Measurements from ENCODE around the gene S100PBP. TPM values are rescaled to one million over a fixed set of nuclear protein-coding genes. Genes with fewer than 3 reads are reported as not detected.

The S100PBP gene
- total RNA-seq, 4 donors from 2014 or later, result 27.3 to 41.9 (median 34.7) TPM

GRCh38 chr1:32869923-32870614, 52.6 kb downstream of the S100PBP start:
- no peaks in the 10 kb centered on the region for H3K27me3 ChIP-seq
- intact Hi-C loops (cut with DNase I), result loop anchor here (5.0 to 10.0 kb wide), 3 partner anchors 158 to 465 kb away; no protein-coding TSS in a partner anchor
- 58 to 70% methylated on average over 10 to 15 of the region's 16 CpGs for WGBS, 2 donors
- H3K9me3 ChIP-seq, result no peaks in the 10 kb centered on the region
- no peak overlapping the region for H3K4me3 ChIP-seq (replicated peaks in 1 of 3)
- H3K36me3 ChIP-seq, result no peaks in the 10 kb centered on the region
- no peak overlapping the region for H3K27ac ChIP-seq
- DNase-seq, result no peak
- H3K4me1 ChIP-seq, result peaks cover 0 to 24% of the 10 kb centered on the region in 2 donors
- TF ChIP-seq POLR2A (IDR thresholded peaks at IDR 0.05), result no peak
- no peak for TF ChIP-seq CTCF (IDR thresholded peaks at IDR 0.05)

- Histone ChIP-seq H3K4me3 (replicated peaks in 1 of 3) (peak within 1 kb of the TSS in 1 of 3 donors; percentile 31), H3K27me3 (no peaks in the 10 kb centered on the region), H3K36me3 (no peaks in the 10 kb centered on the region), H3K27ac (no peak within 1 kb of the TSS), H3K9me3 (no peaks in the 10 kb centered on the region), H3K4me1 (peaks cover 0 to 26% of the 10 kb centered on the region in 2 donors)
- TF ChIP-seq POLR2A (IDR thresholded peaks at IDR 0.05) (no peak), CTCF (IDR thresholded peaks at IDR 0.05) (peak in 1 of 6 experiments; percentile 10)
- intact Hi-C loops (cut with DNase I), result loop anchor here (5.0 to 10.0 kb wide), 3 partner anchors 158 to 466 kb away; no protein-coding TSS in a partner anchor
- WGBS, 2 donors, result 0 to 8% methylated on average over 6 to 10 of the region's 99 CpGs
- DNase-seq, result peak; percentile 41 to 59
Measured at GRCh38 chr1:32870615-32871363, 53.3 kb downstream of the S100PBP start, which contains the start of gene FNDC5. TSS of gene FNDC5 (minus strand) at chr1:32870912.

GRCh38 chr1:32871364-32872191, 54.1 kb downstream of the S100PBP start:
- TF ChIP-seq CTCF (IDR thresholded peaks at IDR 0.05), result no peak
- no peak for TF ChIP-seq POLR2A (IDR thresholded peaks at IDR 0.05)
- peaks cover 0 to 26% of the 10 kb centered on the region in 2 donors for H3K4me1 ChIP-seq
- intact Hi-C loops (cut with DNase I), result loop anchor here (5.0 to 10.0 kb wide), 3 partner anchors 159 to 467 kb away; no protein-coding TSS in a partner anchor
- no peak for DNase-seq
- 50 to 57% methylated on average over 9 to 13 of the region's 13 CpGs for WGBS, 2 donors
- H3K9me3 ChIP-seq, result no peaks in the 10 kb centered on the region
- H3K4me3 ChIP-seq (replicated peaks in 1 of 3), result peak overlapping the region in 1 of 3 donors; percentile 31
- H3K36me3 ChIP-seq, result no peaks in the 10 kb centered on the region
- no peak overlapping the region for H3K27ac ChIP-seq
- no peaks in the 10 kb centered on the region for H3K27me3 ChIP-seq

GRCh38 chr1:32872192-32872460, 54.7 kb downstream of the S100PBP start:
- H3K9me3 ChIP-seq, result no peaks in the 10 kb centered on the region
- DNase-seq, result no peak
- H3K4me3 ChIP-seq (replicated peaks in 1 of 3), result no peak overlapping the region
- TF ChIP-seq POLR2A (IDR thresholded peaks at IDR 0.05), result no peak
- no peak for TF ChIP-seq CTCF (IDR thresholded peaks at IDR 0.05)
- H3K4me1 ChIP-seq, result peaks cover 0 to 26% of the 10 kb centered on the region in 2 donors
- no peaks in the 10 kb centered on the region for H3K27me3 ChIP-seq
- no peaks in the 10 kb centered on the region for H3K36me3 ChIP-seq
- 56 to 74% methylated on average over 7 of the region's 7 CpGs for WGBS, 2 donors
- H3K27ac ChIP-seq, result no peak overlapping the region
- intact Hi-C loops (cut with DNase I), result loop anchor here (5.0 to 10.0 kb wide), 3 partner anchors 160 to 467 kb away; no protein-coding TSS in a partner anchor
